CD4-positive, alpha-beta T cell treated with Interleukin-10 for 1 hour (primary cell): ENCODE data around the gene AFF1.

Experiments used
- DNase-seq: peaks from one replicate; pipeline ENCODE4 v3.0.0-alpha.2; 2020

AFF1 gene

DNA sequence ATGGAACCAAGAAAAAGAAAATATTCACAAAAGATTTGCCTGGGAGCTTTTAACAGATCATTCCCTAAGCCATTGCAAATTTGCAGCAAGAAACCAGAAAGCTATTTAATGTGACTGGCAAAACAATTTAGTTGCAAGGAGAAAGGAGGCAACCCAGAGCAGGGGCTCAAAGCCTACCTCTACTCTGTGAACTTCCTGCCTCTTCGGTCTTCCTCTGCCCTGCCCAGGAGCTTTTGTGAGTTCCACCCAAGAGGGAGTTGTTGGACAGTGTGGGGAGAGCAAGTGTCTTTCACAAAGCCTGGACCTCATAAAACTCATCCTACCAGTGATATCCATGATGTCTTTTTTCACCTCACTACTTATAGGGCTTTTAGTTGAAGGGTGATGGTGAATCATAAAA lies 107.4 kb downstream of the AFF1 start:
- DNase-seq, result no peak

DNA sequence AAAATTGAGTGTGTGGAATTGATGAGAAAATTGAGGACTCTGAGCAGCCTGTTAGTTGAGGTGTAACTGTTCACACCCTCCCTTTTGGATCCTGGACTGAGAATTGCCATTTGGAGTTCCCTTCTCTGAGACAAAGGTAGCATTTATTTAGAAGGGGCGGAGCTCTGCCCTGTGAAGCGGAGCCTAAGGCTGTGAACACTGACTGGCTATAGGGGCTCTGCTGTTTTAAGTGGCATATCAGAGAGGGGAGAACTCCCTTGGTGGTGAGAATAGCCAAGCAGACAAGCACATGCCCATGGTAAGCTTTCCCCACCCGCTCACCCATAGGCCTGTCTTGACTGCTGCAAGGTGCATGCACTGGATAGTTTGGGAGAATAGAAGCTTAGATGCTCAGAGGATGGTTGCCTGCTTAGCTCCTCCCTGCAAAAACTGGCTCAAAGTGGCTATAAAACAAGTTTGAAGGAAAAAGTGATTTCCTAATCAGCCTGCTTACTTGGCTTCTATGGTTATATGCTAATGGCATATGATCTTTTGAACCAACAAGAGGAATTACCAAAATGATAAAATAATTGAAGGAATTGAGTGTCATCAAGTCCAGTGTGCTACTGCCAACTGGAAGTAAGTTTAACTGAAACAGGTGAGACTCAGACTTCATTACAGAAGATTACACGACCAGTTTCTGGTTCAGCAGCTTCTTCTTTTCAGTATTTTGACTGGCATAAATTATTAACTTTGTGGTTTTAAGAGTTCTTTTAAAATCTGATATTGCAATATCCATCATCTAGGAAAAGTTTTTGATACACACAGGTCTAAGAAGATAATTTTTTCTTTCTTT lies 108.4 kb downstream of the AFF1 start:
- no peak for DNase-seq

DNA sequence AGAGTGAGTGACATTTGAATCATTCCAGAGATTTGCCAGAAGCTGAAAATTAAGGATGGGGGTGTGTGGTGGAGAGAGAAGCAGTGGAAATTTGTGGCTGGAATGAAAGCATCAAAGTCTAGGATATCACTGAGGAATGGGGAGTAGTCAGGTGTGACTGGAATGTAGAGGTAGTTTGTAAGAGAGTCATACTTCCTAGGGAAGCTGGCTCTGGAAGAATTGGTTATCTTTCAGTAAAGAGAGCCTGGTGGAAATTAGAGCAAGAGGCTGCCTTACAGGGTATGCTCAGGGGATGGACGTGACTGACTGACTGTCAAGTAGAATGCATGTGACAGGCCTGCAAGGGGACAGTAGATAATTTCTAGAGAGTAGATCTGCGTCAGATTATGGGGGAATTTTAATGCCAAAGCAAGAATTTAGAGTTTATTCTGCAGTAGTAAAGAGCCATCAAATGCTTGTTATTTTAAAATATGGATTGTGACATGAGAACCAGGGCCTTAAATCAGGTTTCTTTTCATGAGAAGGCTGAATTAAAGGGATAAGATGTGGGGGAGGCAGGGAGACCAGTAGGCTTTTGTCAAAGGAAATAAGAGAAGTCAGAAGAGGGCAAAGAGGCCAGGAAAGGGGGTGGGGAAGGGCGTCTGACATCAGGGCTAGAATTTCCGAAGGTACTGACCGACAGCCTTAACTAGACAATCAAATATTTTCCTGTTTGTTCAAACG lies 109.9 kb downstream of the AFF1 start:
- DNase-seq, result no peak

DNA sequence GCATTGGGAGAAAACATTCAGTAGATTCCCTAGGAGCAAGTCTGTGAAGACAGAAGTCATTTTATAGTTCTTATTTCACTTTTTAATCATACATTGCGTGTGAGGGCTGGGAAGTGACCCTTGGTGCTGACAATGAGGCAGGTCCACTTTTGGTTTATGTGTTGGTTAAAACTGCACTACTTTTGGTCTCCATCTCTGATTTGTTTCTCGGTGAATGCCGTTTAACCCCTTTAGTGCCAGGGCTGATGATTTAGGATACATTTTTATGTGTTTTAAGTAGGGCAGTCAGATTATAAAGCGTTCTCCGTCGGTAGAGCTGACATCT lies 110.4 kb downstream of the AFF1 start:
- DNase-seq, result no peak

DNA sequence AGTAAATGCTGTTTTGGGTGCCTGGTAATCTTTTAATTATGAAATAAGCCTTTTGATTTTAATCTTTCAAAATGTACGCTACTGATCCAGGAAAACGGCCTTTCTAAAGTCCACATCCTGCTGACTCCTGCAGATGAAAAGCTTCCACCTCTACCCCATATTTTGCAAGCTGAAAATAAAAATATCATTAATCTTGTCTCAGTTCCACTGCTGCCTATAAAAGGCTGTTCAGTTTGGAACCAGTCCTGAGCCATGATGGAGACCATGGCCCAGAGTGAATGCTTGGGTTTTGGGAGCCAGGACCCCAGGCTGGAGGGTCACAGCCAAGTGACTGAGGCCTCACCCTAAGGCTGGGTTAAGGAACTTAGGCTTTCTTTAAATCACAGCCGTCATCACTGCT lies 110.8 kb downstream of the AFF1 start:
- DNase-seq, result no peak

DNA sequence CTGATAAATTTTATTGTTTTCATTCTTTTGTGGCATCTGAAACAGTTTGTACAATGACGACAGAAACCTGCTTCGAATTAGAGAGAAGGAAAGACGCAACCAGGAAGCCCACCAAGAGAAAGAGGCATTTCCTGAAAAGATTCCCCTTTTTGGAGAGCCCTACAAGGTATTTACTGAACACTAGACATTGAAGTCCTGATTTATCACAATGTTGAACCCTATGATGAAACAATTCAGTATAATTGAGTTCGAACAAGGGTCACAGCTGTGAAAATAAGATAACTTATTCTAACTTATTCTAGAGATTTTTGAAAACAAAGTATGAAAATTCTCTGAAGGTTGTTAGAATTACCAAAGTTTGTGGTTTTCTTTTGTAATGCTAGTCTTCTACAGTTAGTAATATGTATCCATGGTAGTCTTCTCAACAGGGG lies 111.3 kb downstream of the AFF1 start:
- DNase-seq, result no peak

DNA sequence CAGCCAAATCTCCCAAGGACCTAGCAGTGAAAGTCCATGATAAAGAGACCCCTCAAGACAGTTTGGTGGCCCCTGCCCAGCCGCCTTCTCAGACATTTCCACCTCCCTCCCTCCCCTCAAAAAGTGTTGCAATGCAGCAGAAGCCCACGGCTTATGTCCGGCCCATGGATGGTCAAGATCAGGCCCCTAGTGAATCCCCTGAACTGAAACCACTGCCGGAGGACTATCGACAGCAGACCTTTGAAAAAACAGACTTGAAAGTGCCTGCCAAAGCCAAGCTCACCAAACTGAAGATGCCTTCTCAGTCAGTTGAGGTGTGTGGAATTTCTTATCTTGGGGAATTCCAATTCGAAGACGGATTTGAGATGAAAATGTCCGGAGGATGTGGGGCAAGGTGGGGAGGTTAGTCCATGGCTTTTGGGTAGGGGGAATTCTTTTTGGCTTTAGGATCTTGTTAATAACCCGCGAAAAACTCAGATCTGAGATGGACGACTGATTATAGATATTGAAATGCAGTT lies 112.5 kb downstream of the AFF1 start:
- no peak for DNase-seq

DNA sequence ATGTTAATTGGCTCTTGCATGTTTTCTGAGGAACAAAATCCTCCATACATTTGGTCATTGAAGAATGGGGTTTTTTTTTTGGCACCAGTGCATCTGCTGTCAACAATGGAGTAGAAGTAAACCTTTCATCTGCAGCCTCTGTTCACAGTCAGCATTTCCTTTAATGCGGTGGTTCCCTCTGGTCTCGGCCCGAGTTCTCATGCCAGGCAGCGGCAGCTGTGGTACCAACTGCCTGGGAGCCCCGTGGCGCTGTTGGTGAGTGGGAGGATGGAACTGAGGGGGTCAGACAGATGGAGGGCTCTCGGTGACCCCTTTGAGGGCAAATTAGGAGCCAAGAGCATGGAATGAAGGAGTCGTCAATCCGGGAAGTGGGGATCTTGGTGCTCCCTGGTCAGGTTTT lies 114.7 kb downstream of the AFF1 start:
- no peak for DNase-seq

DNA sequence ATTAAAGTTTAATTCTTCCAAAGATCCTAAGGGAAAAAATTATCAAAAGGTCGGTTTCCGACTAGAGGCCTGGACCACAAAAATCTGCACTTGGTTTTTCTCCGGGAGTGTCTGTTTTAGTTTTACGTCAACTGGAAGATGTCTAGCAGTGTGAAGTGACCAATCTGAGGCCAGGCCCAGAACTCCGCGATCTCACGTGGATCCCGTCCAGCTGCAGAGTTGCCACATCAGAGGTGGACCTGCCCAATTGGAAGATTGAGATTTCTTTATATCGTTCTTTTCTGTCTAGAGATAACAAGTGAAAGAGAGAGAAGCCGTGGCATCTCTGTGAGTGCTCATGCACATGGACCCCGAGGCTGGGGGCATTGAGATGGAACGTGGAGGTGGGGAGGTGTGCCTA lies 115.8 kb downstream of the AFF1 start:
- DNase-seq, result no peak

DNA sequence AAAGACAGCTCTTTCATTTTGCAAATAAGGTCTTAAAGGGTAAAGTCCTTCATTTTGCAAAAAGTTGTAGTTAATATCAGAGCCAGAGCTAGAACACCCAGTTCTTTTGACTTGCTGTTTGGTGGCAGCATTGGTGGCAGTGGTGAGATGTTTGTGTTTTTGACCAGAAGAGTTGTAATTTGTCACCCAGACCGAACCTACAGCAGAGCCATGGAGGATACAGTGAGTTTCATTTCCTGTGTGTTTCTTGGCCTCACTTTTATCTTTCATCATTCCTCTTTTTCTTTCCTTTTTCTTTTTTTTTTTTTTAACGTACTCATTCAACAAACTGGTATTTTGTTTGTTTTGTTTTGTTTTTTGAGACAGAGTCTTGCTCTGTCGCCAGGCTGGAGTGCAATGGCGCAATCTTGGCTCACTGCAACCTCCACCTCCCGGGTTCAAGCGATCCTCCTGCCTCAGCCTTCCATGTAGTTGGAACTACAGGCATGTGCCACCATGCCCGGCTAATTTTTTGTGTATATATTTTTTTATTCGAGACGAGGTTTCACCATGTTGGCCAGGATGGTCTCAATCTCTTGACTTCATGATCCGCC lies 116.4 kb downstream of the AFF1 start:
- no peak for DNase-seq

DNA sequence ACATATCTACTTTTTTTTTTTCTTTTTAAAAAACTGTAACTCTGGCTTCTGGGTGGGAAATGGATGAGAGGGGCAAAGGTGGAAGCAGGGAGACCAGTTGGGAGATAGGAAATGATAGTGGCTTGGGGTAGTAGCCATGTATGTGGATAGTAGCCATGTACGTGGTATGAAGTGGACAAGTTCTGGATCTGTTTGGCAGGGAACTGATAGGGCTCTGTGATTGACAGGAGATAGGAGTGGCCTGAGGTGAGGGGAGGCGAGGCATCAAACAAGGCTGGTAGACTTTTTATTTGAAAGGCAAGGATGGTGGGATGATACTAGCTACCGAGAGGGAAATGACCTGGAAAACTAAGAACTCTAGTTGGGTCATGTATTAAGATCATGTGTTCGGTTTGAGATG lies 117.8 kb downstream of the AFF1 start:
- no peak for DNase-seq

DNA sequence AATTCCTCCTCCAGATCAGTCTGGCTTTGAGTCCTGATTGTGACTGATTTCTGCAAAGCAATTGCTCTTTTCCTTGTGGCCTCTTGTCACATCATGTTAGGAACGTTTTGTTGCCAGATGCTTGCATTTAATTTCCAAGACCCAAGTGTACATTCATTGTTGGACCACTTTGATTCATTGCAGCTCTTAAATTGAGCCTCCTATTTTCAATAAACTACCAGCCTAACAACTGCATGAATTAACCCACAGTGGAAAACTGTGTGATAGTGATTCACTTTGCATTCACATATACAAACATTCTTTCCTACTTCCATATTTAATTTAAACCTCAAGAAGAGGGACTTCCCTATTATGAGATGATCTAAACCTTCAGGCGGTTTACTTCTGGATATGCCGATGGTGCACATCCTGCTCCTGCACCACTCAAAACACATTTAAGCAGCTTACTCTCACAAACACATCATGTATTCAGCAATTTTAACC lies 118.4 kb downstream of the AFF1 start:
- DNase-seq, result no peak

DNA sequence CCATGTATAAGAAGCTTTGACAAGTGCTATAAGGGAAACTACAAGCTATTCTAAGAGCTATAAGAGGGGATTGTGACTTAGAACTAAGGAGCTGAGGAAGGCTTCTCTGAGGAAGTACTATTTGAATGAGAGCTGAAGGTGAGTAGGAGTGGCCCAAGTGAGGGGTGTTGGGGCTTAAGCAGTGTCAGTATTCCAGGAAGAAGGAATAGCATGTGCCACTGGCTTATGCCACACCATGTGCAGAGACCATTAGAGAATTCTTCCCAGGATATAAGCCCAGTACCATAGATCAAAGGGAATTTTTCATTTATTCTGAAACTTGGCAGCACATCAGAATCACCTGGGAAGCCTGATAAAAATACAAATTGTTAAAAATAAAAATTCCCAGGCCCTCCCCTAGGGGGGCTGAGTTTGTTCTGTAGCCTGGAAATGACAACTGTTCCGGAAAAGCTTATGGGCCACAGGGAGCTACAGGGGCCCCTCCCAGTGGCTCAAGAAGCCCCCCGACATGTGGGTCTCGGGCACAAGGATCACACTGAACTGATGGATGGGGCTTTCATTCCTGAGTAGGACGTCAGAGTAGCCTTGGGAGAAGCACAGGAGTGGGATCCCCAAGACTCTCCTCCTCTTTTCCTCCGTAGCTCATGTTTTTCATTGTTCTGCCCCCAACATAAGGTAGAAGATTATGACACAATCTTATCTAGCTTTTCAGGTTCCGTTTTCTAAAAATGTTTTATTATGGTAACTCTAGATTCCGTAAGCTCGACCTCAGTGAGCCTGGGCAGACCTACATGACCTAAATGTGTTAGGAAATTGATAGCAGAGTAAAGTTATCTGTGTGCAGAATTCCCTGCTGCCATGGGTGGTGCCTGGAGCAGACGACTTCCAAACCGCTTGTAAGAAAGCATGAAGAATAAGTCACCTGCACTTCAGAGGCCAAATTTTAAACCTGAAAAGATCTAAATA lies 119.3 kb downstream of the AFF1 start:
- DNase-seq, result no peak

DNA sequence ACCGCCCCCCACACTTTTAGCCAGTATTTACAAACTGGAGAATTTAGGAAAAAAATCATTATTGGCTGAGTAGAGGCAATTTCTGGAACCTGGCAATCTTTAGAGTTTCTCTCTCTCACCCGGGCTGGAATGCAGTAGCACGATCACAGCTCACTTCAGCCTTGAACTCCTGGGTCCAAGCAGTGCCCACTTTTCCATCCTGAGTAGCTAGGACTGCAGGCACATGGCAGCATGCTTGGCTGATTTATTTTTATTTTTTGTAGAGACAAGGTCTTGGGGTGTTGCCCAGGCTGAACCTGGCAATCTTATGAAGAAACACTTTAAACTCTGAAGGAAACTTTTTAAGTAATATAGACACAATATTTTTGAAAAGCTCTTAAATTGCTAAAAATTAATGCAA lies 120.1 kb downstream of the AFF1 start:
- DNase-seq, result no peak

DNA sequence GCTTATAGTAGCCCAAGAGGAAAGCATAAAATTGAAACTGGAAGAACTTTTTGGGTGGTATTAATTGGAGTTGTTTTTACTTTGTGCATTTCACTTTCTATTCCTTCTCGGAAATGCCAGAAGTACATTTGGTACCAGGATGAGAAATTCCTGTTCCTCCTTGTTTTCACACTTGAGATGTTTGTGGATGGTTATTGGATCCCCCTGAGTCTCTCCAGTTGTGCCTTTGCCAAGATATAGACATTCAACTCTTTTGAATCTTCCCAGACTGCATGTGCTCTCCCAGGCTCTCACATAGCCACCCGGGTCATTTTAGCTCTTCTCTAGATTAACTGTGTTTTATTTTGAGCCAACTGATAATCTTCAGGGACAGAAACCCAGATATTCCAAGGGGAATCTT lies 120.5 kb downstream of the AFF1 start:
- DNase-seq, result no peak

DNA sequence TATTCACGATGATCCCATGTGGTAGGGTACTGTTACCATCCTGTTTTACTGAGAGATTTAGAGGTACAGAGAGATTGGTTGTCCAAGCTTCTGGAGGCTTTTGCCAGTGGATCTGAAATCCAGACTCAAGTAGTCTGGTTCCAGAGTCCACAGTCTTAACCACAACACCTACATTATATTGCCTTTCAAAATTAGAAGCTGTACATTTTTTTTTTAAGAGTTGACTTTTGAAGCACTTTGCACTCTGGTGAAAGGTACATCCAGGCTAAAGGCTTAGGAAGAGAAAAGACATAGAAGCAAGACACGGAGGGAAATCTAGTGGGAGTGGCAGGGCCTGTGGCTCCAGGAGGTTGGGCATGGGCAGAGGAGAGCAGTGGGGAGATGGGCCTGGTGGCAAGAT lies 122.1 kb downstream of the AFF1 start:
- DNase-seq, result no peak

DNA sequence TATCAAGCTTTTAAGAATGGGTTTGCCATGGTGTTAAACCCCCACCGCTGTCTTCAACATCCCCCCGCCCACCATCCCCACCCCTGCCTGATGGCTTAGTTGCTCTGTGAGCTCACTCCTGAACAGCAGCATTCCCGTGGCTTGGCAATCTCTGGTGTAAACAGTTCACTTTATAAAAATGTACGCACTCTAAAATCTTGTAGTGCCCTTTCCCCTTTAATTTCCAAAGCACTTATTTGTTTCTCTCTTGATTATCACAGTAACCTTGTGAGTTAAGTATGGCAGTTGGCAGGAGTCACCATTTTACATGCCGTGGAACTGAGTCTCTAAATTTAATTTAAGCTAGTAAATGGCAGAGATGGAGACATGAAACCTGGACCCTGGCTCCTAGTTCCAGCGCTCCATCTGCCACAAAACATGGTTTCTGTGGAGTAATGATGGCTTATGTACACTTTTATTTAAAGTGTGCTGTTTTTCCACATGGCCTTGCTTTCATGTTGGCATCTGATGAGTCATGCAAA lies 123.1 kb downstream of the AFF1 start:
- DNase-seq, result no peak

DNA sequence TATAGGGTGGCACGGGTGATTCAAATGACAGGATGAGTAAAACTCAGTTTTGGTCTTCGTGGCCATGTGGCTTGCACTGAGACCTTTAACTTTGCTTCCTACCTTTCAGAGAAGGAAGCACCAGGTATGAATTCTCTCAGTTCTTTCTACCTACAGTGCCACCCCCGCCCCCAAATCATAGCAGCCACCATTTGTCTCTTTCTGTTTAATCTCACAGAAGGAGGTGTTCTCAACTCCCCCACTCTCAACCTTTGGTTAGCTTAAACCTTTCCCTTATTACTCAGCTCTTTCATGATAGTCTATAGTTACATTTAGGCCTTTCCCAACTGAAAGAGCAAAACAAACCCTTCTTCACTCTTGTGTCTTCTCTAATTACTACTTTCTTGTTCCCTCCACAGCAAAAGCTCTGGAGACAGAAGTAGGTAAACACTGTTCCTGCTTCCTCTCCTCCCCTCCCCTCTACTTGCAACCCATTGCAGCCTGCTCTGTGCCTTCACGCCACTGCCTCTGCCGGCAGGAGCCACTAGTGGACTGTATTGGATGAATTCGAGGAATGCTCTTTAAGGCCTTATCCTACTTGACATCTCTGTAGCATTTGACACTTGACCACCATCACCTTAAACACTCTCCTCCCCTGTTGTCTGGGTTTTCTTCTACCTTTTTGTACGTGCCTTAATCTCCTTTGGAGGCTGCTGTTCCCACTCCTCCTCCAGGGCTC lies 123.7 kb downstream of the AFF1 start:
- no peak for DNase-seq

DNA sequence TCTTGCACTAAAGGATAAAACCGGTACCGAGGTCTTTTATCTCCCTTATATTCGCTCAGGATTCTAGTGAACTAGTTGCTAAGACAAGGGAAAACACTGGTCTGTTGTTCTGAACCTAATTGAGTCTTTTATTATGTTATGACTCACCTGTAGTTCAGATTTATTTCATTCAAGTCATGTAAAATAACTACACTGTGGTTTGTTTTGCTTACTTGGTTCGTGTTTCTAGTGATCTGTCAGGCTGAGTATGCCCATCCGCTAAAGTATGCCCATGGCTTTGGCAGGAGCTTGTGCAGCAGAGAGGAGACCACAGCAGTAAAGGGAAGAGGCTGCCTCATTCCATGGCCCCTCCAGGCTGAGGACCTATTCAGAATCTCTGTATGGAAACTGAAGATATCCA lies 126.1 kb downstream of the AFF1 start:
- no peak for DNase-seq

DNA sequence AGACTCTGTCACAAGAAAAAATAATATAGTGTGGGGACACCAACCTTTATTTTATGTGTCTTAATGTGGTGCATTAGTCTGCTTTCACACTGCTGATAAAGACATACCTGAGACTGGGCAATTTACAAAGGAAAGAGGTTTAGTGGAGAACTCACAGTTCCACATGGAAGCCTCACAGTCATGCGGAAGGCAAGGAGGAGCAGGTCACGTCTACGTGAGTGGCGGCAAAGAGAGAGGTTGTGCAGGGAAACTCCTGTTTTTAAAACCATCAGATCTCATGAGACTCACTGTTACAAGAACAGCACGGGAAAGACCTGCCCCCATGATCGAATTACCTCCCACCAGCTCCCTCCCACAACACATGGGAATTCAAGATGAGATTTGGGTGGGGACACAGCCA lies 130.2 kb downstream of the AFF1 start:
- no peak for DNase-seq

DNA sequence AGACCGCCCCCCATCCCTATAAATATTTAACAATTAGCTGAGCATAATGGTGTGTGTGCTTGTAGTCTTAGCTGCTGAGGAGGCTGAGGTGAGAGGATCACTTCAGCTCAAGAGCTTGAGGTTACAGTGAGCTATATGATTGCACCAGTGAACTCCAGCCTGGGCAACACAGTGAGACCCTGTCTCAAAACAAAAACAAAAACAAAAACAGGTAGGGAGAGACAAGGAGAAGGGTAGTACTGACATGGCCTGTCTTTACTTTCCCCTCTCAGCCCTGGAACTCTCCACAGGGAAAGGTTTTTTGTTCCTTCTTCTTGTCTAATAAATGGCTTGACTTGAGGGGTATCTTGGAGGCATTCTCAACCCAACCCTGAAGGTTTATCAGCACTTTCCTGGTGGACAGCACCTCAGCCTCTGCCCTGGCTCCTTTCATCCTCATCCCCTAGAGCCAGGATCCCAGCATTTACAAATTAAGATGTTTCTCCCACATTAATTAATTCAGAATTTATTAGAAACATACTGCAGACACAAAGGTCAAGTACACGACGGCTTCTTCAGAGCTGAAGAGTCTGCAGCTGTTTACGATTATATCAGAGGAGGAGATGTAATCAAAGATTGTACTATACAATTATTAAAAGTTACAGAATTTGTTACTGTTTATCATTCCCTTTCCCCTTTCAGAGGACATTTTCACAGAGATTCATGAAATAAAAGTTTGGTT lies 131.8 kb downstream of the AFF1 start:
- DNase-seq, result no peak
